ENCODE results near the gene LTF. TPM values are rescaled to one million over a fixed set of nuclear protein-coding genes. Genes with fewer than 3 reads are reported as not detected.

LTF gene
- polyA plus RNA-seq, 1 donor from 2014 or later = not detected

DNA sequence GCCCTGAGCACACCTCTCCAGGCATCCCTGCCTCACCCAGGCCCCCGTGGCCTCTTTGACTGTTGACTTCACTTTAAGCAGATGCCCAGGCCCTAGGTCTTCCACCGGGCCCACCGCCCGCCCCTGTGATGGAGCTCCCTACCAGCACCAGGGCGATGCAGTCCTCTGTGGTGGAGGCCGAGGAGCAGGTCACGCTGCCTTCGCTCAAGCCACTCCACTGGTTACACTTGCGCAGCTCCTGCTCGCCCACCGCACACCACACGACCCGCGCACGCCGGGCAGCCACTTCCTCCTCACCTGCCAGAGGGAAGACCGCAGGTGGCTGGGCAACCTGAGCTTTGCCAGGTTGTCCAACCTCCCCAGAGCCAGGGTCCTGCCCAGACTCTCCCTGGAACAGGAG lies 16.0 kb downstream of the LTF start:
- Histone ChIP-seq H2AFZ (ENCODE audit: low read depth, low read length) (no peak overlapping the region), H3K27me3 (ENCODE audit: insufficient read depth, low read depth, low read length) (no peaks in the 10 kb centered on the region), H3K79me2 (replicated peaks; ENCODE audit: insufficient read depth, low read length) (no peaks in the 10 kb centered on the region), H3K4me2 (ENCODE audit: low read length) (no peak overlapping the region), H3K9me3 (ENCODE audit: low read length) (no peaks in the 10 kb centered on the region), H3K9me2 (ENCODE audit: insufficient read depth, low read length) (no peaks in the 10 kb centered on the region), H4K20me1 (ENCODE audit: insufficient read depth) (no peaks in the 10 kb centered on the region), H3K27ac (ENCODE audit: low read length) (no peak overlapping the region), H3K36me3 (ENCODE audit: insufficient read depth, low read length) (no peaks in the 10 kb centered on the region), H3K9ac (ENCODE audit: low read length) (no peak overlapping the region), H3F3A (ENCODE audit: insufficient read depth, low read length, poor library complexity, severe bottlenecking) (no peaks in the 10 kb centered on the region), H3K4me3 (ENCODE audit: low read length) (no peak overlapping the region)
- TF ChIP-seq RAD21 (conservative IDR thresholded peaks at IDR 0.05) = no peak
- TF ChIP-seq TAF1 (IDR thresholded peaks at IDR 0.05; ENCODE audit: low read depth) = no peak
- TF ChIP-seq EZH2 (IDR thresholded peaks at IDR 0.05; ENCODE audit: borderline replicate concordance, insufficient read depth, low read length, poor library complexity, severe bottlenecking) = no peak
- no peak for TF ChIP-seq CTCF (IDR thresholded peaks at IDR 0.05; ENCODE audit: poor library complexity, severe bottlenecking)

DNA sequence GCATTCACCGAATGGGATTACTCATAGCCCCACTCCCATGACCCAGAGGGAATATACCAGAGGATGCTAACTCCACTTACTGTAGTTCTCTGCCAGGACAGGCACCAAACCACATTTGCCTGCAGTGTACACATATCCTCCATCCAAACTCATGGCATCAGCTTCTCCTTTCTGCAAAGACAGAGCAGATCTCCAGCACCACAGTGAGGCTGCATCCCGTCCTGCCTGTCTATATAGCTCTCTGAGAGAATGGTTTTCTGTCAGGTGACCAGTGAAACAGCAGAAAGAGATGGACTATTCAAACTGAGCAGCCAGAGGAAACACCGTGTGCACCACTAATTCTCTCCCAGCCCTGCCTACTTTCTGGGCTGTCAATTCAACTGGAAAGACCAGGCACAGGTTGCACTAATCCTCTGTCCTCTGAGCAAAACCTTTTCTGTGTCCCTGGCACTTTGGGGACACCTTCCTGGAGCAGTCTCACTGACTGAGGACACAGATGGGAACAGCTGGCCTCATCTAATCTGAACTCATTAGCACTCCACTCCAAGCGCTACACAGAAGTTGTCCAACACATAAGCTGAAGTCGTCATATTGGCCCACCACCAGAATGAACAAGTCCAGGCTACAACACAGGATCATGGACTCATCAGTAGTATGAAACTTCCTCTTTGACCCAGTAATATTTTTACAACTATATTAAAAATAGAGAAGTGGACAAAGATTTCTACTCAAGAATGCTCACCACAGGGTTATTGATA lies 17.3 kb downstream of the LTF start:
- Histone ChIP-seq H3K4me3 (ENCODE audit: low read length) (no peak overlapping the region), H2AFZ (ENCODE audit: low read depth, low read length) (no peak overlapping the region), H3K4me2 (ENCODE audit: low read length) (no peak overlapping the region), H3F3A (ENCODE audit: insufficient read depth, low read length, poor library complexity, severe bottlenecking) (no peaks in the 10 kb centered on the region), H3K9me2 (ENCODE audit: insufficient read depth, low read length) (no peaks in the 10 kb centered on the region), H3K36me3 (ENCODE audit: insufficient read depth, low read length) (no peaks in the 10 kb centered on the region), H4K20me1 (ENCODE audit: insufficient read depth) (no peaks in the 10 kb centered on the region), H3K27ac (ENCODE audit: low read length) (no peak overlapping the region), H3K27me3 (ENCODE audit: insufficient read depth, low read depth, low read length) (no peaks in the 10 kb centered on the region), H3K9me3 (ENCODE audit: low read length) (no peaks in the 10 kb centered on the region), H3K9ac (ENCODE audit: low read length) (no peak overlapping the region), H3K79me2 (replicated peaks; ENCODE audit: insufficient read depth, low read length) (no peaks in the 10 kb centered on the region)
- no peak for TF ChIP-seq SMC3 (conservative IDR thresholded peaks at IDR 0.05; ENCODE audit: poor library complexity)
- no peak for TF ChIP-seq POLR2AphosphoS5 (IDR thresholded peaks at IDR 0.05)
- TF ChIP-seq RAD21 (conservative IDR thresholded peaks at IDR 0.05) = no peak
- TF ChIP-seq, protein P1, sequence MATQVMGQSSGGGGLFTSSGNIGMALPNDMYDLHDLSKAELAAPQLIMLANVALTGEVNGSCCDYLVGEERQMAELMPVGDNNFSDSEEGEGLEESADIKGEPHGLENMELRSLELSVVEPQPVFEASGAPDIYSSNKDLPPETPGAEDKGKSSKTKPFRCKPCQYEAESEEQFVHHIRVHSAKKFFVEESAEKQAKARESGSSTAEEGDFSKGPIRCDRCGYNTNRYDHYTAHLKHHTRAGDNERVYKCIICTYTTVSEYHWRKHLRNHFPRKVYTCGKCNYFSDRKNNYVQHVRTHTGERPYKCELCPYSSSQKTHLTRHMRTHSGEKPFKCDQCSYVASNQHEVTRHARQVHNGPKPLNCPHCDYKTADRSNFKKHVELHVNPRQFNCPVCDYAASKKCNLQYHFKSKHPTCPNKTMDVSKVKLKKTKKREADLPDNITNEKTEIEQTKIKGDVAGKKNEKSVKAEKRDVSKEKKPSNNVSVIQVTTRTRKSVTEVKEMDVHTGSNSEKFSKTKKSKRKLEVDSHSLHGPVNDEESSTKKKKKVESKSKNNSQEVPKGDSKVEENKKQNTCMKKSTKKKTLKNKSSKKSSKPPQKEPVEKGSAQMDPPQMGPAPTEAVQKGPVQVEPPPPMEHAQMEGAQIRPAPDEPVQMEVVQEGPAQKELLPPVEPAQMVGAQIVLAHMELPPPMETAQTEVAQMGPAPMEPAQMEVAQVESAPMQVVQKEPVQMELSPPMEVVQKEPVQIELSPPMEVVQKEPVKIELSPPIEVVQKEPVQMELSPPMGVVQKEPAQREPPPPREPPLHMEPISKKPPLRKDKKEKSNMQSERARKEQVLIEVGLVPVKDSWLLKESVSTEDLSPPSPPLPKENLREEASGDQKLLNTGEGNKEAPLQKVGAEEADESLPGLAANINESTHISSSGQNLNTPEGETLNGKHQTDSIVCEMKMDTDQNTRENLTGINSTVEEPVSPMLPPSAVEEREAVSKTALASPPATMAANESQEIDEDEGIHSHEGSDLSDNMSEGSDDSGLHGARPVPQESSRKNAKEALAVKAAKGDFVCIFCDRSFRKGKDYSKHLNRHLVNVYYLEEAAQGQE (IDR thresholded peaks at IDR 0.05; ENCODE audit: borderline replicate concordance) = no peak
- no peak for TF ChIP-seq EP300 (conservative IDR thresholded peaks at IDR 0.05; ENCODE audit: poor library complexity, severe bottlenecking)
- TF ChIP-seq MXI1 (conservative IDR thresholded peaks at IDR 0.05; ENCODE audit: poor library complexity, severe bottlenecking) = no peak
- TF ChIP-seq CTCF (IDR thresholded peaks at IDR 0.05; ENCODE audit: poor library complexity, severe bottlenecking) = no peak
- TF ChIP-seq TAF1 (IDR thresholded peaks at IDR 0.05; ENCODE audit: low read depth) = no peak
- no peak for TF ChIP-seq EZH2 (IDR thresholded peaks at IDR 0.05; ENCODE audit: borderline replicate concordance, insufficient read depth, low read length, poor library complexity, severe bottlenecking)
